GM15510 (cell line): Measurements from ENCODE around the gene PCBP1.
A peak's percentile ranks its signal among the peaks of the same experiment; 100 is the strongest.

Experiments
- POLR2A ChIP-seq: IDR thresholded peaks from 3 replicates; pipeline ENCODE4 v1.6.1; 2011; ENCODE audit warnings: borderline replicate concordance; ENCODE audit not compliant: insufficient read length; ENCODE audit errors: extremely low read depth

The PCBP1 gene

GRCh38 chr2:70104231-70105111 is 17.2 kb downstream of the PCBP1 start:
- TF ChIP-seq POLR2A = no peak

GRCh38 chr2:70111752-70112591 is 24.7 kb downstream of the PCBP1 start:
- no peak for TF ChIP-seq POLR2A

DNA sequence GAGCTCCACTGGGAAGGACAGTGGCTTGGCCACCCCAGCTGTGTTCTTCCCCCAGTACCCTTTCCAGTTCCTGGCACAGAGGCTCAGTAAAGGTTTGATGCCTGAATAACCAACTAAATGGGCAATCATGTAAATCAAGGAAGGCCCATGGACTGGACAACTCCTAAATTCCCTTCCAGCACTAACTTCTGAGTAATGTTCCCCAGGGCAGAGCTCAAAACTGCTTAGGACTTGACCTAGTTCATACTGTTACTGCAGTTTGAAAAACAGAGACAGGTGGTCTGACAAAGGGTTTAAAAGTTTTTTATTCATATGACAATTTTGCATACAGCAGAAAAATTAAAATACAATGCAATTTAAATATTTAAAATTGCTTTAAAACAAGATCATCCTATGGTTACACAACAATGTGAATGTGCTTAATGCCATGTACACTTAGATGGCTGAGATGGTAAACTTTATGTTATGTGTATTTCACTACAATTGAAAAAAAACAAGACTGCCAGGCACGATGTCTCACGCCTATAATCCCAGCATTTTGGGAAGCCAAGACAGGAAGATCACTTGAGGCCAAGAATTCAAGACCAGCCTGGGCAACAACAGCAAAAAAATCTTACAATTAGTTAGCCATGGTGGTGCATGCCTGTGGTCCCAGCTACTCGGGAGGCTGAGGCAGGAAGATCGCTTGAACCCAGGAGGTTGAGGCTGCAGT is 26.2 kb downstream of the PCBP1 start:
- no peak for TF ChIP-seq POLR2A

DNA sequence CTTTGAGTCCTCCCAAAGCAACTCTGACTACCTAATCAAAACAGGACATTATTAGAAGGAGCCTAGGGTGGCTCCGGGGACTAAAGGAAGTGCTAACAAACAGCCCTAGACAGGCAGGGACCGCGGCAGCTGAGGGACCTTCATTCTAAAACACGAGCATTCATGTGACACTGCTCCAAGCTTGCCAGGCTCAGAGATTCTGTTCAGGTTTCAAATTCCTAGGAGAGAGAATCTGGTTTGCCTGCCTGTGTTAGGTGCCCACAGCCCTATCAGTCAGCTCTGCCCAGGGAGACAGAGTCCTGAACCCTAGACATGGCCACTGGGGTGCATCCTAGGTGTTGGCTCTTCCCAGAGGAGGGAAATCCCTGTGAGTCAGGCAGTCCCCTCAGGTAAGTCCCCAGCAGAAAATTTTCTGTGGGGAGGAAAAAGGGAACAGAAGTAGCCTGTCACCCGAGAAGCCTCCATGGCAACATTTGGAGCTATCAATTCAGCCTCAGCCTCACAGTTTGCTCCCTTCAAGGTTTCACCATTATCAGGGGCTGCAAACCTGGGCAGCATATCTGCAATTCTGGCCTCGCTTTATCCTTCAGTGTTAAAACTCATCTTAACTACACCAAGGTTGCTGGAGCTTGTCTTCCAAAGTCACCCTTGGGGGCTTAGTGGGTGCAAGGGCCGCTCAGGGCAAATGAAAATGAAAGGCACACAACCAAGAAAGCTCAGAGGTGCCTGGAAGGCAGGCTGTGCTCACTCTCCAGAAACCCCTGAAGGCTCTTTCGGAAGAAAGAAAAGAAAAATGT is 28.6 kb downstream of the PCBP1 start:
- peak; percentile 45 for TF ChIP-seq POLR2A

DNA sequence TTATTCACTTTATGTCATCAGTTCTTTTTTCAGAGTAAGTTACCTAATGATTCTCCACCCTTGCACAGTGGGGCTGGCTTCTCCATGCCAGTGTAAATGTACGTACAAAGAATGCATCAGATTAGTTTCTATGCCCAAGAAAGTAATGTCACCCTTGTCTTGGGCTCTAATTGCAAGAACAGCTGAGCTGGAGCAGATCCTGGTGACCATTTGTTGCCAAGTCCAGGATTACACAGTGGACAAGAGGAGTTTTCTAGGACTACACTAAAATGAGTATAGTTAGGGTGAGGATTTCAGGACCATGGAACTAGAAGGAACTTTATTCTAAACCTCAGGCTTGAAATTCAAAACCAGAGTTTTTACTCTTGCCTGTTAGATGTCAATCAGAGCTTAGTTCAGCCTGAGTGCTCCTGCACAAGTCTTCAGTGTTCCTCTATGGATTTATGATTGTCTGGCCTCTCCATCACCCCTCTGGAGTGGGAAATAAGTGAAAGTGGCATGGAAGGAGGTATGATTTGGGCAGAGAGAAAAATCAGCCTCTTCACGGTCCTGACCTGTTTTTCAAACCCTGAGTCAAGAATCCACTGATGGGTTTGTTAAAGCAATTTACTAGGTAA is 29.8 kb downstream of the PCBP1 start:
- TF ChIP-seq POLR2A = no peak

- no peak for TF ChIP-seq POLR2A
Observed at GRCh38 chr2:70118798-70119454, 31.6 kb downstream of the PCBP1 start.

- TF ChIP-seq POLR2A = no peak
Observed at GRCh38 chr2:70121627-70122372, 34.5 kb downstream of the PCBP1 start.

GRCh38 chr2:70122470-70122869 is 35.2 kb downstream of the PCBP1 start:
- TF ChIP-seq POLR2A = no peak

DNA sequence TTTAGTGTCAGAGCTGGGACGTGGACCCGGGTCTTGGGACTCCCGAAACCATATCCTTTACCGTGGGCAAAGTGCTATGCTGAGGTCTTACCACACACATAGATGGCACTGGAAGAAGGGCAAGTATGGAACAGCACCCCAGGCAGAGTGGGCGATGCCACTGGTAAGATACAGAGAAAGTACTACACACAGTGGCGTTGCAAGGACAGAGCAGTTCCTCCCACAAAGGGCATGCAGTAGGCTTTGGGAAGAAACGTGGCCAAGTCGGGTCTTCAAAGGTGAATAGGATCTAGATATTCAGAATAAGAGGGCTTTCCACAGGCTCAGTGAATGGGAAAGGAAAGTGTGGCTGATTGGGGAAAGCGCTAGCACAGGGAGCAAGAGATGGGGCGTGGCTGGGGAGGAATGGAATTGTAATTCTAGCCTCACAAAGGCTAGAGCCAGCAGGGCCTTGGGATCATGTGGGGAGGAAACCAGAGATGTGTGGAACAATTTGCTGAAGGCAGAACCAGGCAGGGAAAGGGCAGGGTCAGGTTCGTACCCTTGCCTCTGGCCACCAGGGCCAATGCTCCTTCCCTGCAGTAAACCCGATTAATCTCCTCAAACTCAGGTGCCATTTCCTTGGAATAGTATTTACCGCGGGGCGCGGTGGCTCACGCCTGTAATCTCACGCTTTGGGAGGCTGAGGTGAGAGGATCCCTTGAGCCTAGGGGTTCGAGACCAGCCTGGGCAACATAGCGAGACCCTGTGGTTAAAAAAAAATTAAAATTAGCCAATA is 36.0 kb downstream of the PCBP1 start:
- no peak for TF ChIP-seq POLR2A

DNA sequence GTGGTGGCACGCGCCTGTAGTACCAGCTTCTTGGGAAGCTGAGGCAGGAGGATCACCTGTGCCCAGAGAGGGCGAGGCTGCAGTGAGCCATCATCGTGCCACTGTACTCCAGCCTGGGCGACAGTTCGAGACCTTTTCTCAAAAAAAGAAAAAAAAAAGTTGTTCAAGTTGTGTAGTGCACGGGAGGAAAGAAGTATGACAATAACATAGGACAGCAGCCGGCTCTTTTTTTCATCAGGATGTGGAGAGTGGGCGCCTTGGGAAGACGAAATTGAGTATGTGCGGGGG is 36.5 kb downstream of the PCBP1 start:
- no peak for TF ChIP-seq POLR2A

DNA sequence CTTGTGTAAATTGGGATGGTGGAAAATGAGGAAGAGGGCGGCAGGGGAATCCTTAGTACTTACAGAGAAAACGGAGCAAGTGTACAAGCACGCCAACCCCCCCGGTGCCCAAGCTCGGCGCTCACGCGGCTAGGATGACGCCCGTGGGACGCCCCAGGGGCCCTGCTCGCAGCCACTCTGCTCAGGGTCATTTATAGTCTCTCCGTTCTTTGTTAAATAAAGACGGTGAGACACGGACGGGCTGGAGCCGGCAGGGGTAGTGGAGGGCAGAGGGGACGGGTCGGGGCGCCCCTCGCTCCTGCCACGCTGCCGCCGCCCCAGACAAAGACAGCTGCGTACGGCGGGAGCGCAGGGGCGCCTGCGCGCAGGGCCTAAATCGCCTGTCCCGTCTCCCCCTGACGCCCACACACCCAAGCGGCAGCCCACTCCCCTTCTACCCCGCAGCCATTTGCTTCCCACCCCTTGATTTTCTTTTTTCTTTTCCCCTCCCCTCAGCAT is 37.8 kb downstream of the PCBP1 start:
- TF ChIP-seq POLR2A = peak; percentile 61

DNA sequence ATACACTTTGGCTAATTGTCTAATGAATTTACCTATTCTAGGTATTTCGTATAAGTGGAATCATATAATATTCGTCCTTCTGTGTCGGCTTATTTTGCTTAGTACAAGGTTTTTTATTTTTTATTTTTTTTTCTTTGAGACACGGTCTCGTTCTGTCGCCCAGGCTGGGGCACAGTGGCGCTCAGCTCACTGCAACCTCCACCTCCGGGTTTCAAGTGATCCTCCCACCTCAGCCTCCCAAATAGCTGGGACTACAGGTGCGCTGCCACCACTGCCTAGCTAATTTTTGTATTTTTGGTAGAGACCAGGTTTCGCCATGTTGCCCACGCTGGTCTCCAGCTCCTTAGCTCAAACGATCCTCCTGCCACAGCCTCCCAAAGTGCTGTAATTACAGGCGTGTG is 38.2 kb downstream of the PCBP1 start:
- TF ChIP-seq POLR2A = no peak
